Left lung (tissue), 10 donors: ENCODE results near the gene S100A14. TPM values are rescaled to one million over a fixed set of nuclear protein-coding genes. Genes with fewer than 3 reads are reported as not detected.

ENCODE experiments used
- ATAC-seq: fragments of 200-7000 bp; cut with Tn5 transposase; one replicate; pipeline ENCODE4 v1.9.1; 2020; ENCODE audit warnings: moderate library complexity
- DNase-seq, 4 donors: peaks; one replicate each; pipeline ENCODE4 v3.0.0-alpha.2; 2013 to 2020
- H3K27ac ChIP-seq, 2 donors: fragments of 200-600 bp; sonication (generic) in 1 of 2; one replicate each; pipeline versions ENCODE4 v1.5.0 to v1.8.0; 2020 to 2021
- H3K27me3 ChIP-seq, 2 donors: fragments of 200-600 bp; sonication (generic) in 1 of 2; one replicate each; pipeline versions ENCODE4 v1.5.0 to v1.8.0; 2020 to 2021
- H3K36me3 ChIP-seq, 2 donors: fragments of 200-600 bp; sonication (generic) in 1 of 2; one replicate each; pipeline versions ENCODE4 v1.5.0 to v1.8.0; 2020 to 2021
- H3K4me1 ChIP-seq, 2 donors: fragments of 200-600 bp; one replicate each; pipeline ENCODE4 v1.8.0; 2021
- H3K4me3 ChIP-seq, 2 donors: fragments of 200-600 bp; sonication (generic) in 1 of 2; one replicate each; pipeline versions ENCODE4 v1.5.0 to v1.8.0; 2020 to 2021; ENCODE audit warnings: mild to moderate bottlenecking in 1 of 2
- H3K9me3 ChIP-seq, 2 donors: fragments of 200-600 bp; sonication (generic) in 1 of 2; one replicate each; pipeline versions ENCODE4 v1.5.0 to v1.8.0; 2020 to 2021
- CTCF ChIP-seq, 2 donors: fragments of 200-600 bp; sonication (generic) in 1 of 2; IDR thresholded peaks; one replicate each; pipeline versions ENCODE4 v1.5.0 to v1.8.0; 2021; ENCODE audit warnings: antibody characterized with exemption in 2 of 2
- intact Hi-C, 2 donors: fragments of 100-400 bp; cut with DNase I; formaldehyde crosslinking; loops; one replicate each; pipeline versions ENCODE4 v1.11.2 to v1.14.2; 2022
- polyA plus RNA-seq, 6 donors: library from polyadenylated mRNA; unstranded; fragments of 120-200 nt; gene quantifications; one replicate each; pipeline ENCODE4 v1.2.1, GENCODE V29; 2013; ENCODE audit not compliant: insufficient read length in 6 of 6
- total RNA-seq, 2 donors: library from RNA; stranded (reverse); fragmentation: NEBNext Ultra II Directional; extraction: Animal tissue kit (Norgen Biotek cat#: 25700); gene quantifications; one replicate each; pipeline ENCODE4 v1.2.1, GENCODE V29; 2021
- donor health status: DM: no; HTN: yes; CAD: no.
- donor health status: DM: no; HTN: no; CAD: no.

Gene S100A14
- total and polyA plus RNA-seq, 8 donors = 94.9 to 179 (median 144) TPM

GRCh38 chr1:153617663-153618062 lies 1.5 kb upstream of the S100A14 start:
- H3K4me1 ChIP-seq = peaks cover 10 to 30% of the 10 kb centered on the region in 2 donors
- H3K4me3 ChIP-seq = no peak overlapping the region
- peaks cover 0 to 12% of the 10 kb centered on the region in 2 donors for H3K36me3 ChIP-seq
- no peaks in the 10 kb centered on the region for H3K9me3 ChIP-seq
- intact Hi-C loops = no loop called here
- H3K27me3 ChIP-seq = no peaks in the 10 kb centered on the region
- H3K27ac ChIP-seq = peak overlapping the region in 1 of 2 donors; percentile 63
- ATAC-seq = peak; percentile 46
- TF ChIP-seq CTCF (IDR thresholded peaks at IDR 0.05) = peak; percentile 30 to 70
- DNase-seq = peak in 3 of 4 donors; percentile 74 to 93 (median 82)

GRCh38 chr1:153616917-153617311 lies 789 bp upstream of the S100A14 start:
- Histone ChIP-seq H3K27me3 (no peaks in the 10 kb centered on the region), H3K4me3 (no peak overlapping the region), H3K9me3 (no peaks in the 10 kb centered on the region), H3K4me1 (peaks cover 10 to 27% of the 10 kb centered on the region in 2 donors), H3K36me3 (peaks cover 0 to 12% of the 10 kb centered on the region in 2 donors), H3K27ac (peak overlapping the region; percentile 63 to 69)
- DNase-seq (peak in 2 of 4 donors; percentile 73 to 79), ATAC-seq (peak; percentile 61)
- no peak for TF ChIP-seq CTCF (IDR thresholded peaks at IDR 0.05)
- intact Hi-C loops = no loop called here

- H3K4me1 ChIP-seq = peaks cover 18 to 35% of the 10 kb centered on the region in 2 donors
- DNase-seq (no peak), ATAC-seq (no peak)
- no peaks in the 10 kb centered on the region for H3K9me3 ChIP-seq
- H3K36me3 ChIP-seq = peaks cover 0 to 12% of the 10 kb centered on the region in 2 donors
- intact Hi-C loops = no loop called here
- no peaks in the 10 kb centered on the region for H3K27me3 ChIP-seq
- peak overlapping the region in 1 of 2 donors; percentile 63 for H3K27ac ChIP-seq
- peak overlapping the region; percentile 12 to 38 for H3K4me3 ChIP-seq
- TF ChIP-seq CTCF (IDR thresholded peaks at IDR 0.05) = no peak
Measured at GRCh38 chr1:153615406-153615805, 719 bp downstream of the S100A14 start.

- no peak for DNase-seq
- no peaks in the 10 kb centered on the region for H3K9me3 ChIP-seq
- no peaks in the 10 kb centered on the region for H3K27me3 ChIP-seq
- peaks cover 0 to 12% of the 10 kb centered on the region in 2 donors for H3K36me3 ChIP-seq
- peaks cover 23 to 40% of the 10 kb centered on the region in 2 donors for H3K4me1 ChIP-seq
- intact Hi-C loops = no loop called here
- no peak overlapping the region for H3K27ac ChIP-seq
- TF ChIP-seq CTCF (IDR thresholded peaks at IDR 0.05) = no peak
- no peak for ATAC-seq
- peak overlapping the region in 1 of 2 donors; percentile 38 for H3K4me3 ChIP-seq
Measured at GRCh38 chr1:153614906-153615305, 1.2 kb downstream of the S100A14 start.

GRCh38 chr1:153614189-153614900 lies 1.8 kb downstream of the S100A14 start:
- Histone ChIP-seq H3K4me1 (peaks cover 28 to 46% of the 10 kb centered on the region in 2 donors), H3K9me3 (no peaks in the 10 kb centered on the region), H3K27ac (peak overlapping the region in 1 of 2 donors; percentile 8), H3K36me3 (peaks cover 0 to 10% of the 10 kb centered on the region in 2 donors), H3K27me3 (no peaks in the 10 kb centered on the region), H3K4me3 (peak overlapping the region in 1 of 2 donors; percentile 38)
- TF ChIP-seq CTCF (IDR thresholded peaks at IDR 0.05) = no peak
- ATAC-seq (no peak), DNase-seq (no peak)
- intact Hi-C loops = no loop called here
